Neural cell (in vitro differentiated cells): ENCODE results near the gene DNAJC8.

Experiments
- CTCF ChIP-seq: fragments of 450-650 bp; IDR thresholded peaks from 2 replicates; pipeline ENCODE4 v1.5.1; 2014; ENCODE audit warnings: antibody characterized with exemption, mild to moderate bottlenecking, moderate library complexity; ENCODE audit not compliant: poor library complexity, severe bottlenecking
- EP300 ChIP-seq: fragments of 450-650 bp; conservative IDR thresholded peaks from 2 replicates; pipeline ENCODE4 v1.6.1; 2014; ENCODE audit warnings: antibody characterized with exemption, mild to moderate bottlenecking, moderate library complexity; ENCODE audit not compliant: poor library complexity, severe bottlenecking
- EZH2 ChIP-seq: fragments of 200-600, 300-800 bp; shearing (Covaris generic), sonication (generic); IDR thresholded peaks from 2 replicates; pipeline ENCODE4 v1.6.1; 2014; ENCODE audit warnings: antibody characterized with exemption, low read length, borderline replicate concordance, mild to moderate bottlenecking; ENCODE audit not compliant: insufficient read depth, poor library complexity, severe bottlenecking
- REST ChIP-seq: IDR thresholded peaks from 2 replicates; pipeline ENCODE4 v1.6.1; 2012; ENCODE audit warnings: borderline replicate concordance
- TAF1 ChIP-seq: IDR thresholded peaks from 2 replicates; pipeline ENCODE4 v1.6.1; 2012; ENCODE audit warnings: low read depth

- TF ChIP-seq CTCF (no peak), REST (no peak), TAF1 (no peak), EP300 (no peak), EZH2 (no peak)
Measured at GRCh38 chr1:28178690-28179485, 53.9 kb downstream of the DNAJC8 start.
